GM21423 (cell line): ENCODE data around the gene EXOSC7.

Experiments used
- ATAC-seq: cut with Tn5 transposase; IDR thresholded peaks from one replicate; pipeline ENCODE4 v1.9.1; 2021; ENCODE audit warnings: mild to moderate bottlenecking, moderate library complexity; ENCODE audit not compliant: unreplicated experiment

The EXOSC7 gene

GRCh38 chr3:45021524-45022297 lies 45.7 kb downstream of the EXOSC7 start:
- ATAC-seq, result no peak

DNA sequence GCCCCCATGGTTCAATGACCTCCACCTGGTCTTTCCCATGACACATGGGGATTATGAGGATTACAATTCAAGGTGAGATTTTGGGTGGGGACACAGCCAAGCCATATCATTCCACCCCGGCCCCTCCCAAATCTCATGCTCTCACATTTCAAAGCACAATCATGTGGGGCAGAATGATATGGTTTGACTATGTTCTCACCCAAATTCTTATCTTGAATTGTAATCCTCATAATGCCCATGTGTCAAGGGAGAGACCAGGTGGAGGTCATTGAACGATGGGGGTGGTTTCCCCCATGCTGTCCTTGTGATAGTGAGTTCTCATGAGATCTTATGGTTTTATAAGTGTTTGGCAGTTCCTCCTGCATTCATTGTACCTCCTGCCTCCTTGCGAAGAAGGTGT lies 47.6 kb downstream of the EXOSC7 start:
- no peak for ATAC-seq

DNA sequence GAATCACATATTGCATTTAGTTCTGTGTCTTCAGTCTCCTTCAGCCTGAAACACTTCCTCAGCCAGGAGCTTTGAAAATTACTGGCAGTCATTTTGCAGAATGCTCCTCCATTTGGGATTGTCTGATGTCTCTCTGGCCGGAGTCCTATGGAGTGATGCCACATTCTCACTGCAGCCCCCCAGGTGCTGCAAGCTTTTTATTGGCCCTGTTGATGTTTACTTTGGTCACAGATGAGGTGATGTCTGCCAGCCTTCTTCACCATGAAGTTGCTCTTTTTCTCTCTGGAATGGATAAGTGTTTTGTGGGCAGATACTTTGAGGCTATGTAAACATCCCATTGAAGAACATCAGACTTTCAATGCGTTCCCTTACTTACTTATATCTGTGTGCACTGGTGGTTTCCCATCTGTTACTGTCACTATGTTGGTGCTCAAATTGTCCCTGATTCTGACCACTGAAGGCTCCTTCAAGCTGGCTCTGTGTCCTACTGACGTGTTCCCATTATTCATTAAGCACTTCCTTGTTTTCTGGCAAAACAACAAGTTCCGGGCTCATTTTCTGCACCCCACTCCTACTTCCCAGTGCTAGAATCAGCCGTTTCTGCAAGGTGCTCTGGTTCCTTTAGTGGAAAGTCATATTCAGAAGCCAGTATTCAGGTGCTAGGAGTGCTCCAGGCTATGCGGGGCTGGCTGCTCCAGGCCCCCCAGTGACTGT lies 48.7 kb downstream of the EXOSC7 start:
- ATAC-seq, result no peak

GRCh38 chr3:45026038-45026437 lies 50.0 kb downstream of the EXOSC7 start, which contains the start of gene CLEC3B:
Gene CLEC3B (plus strand): TSS chr3:45026303. CDS start chr3:45026363, 60 bp downstream.
- no peak for ATAC-seq

DNA sequence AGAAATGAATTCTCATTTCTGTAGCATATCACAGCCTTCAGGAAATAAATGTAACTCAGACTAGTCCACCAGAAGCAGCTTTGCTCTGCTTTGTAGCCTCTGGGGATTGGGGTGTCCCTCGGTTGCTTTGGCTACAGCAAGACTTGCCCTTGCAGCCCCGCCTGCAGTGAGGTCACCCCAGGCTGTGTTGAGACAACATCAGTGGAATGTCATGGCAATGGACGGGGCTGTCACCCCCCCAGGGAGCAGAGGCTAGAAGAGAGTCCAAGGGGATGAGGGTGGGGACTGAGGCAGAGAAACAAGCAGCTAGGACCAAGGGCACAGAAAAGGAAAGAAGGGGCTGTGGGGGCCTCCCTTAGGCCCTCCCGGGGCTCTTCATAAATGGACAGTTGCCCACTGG lies 50.9 kb downstream of the EXOSC7 start:
- no peak for ATAC-seq

DNA sequence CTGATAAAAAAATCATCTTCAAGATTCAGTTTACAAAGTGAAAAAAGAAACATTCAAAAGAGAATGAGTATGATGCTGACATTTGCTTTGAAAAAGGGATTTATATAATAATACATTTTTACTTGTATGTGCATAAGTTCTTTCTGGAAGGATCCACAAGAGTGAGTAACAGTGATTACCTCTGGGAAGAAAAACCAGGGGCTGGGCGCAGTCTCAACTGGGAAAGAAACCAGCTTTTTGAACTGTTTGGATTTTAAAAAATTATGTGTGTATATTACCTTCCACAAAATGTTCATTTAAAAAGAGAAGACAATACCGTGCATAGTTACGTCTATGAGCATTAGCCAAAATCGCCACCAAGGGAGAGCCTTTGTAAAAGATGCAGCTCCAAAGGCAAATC lies 51.4 kb downstream of the EXOSC7 start:
- ATAC-seq, result no peak

GRCh38 chr3:45029216-45029615 lies 53.2 kb downstream of the EXOSC7 start:
- ATAC-seq, result no peak

GRCh38 chr3:45029661-45030060 lies 53.6 kb downstream of the EXOSC7 start:
- no peak for ATAC-seq

- no peak for ATAC-seq
These were observed 55.5 kb downstream of the EXOSC7 start for GRCh38 chr3:45031531-45031930.

GRCh38 chr3:45032113-45032512 lies 56.1 kb downstream of the EXOSC7 start:
- ATAC-seq, result no peak

- ATAC-seq, result no peak
These were observed 57.7 kb downstream of the EXOSC7 start for GRCh38 chr3:45033791-45034190.

DNA sequence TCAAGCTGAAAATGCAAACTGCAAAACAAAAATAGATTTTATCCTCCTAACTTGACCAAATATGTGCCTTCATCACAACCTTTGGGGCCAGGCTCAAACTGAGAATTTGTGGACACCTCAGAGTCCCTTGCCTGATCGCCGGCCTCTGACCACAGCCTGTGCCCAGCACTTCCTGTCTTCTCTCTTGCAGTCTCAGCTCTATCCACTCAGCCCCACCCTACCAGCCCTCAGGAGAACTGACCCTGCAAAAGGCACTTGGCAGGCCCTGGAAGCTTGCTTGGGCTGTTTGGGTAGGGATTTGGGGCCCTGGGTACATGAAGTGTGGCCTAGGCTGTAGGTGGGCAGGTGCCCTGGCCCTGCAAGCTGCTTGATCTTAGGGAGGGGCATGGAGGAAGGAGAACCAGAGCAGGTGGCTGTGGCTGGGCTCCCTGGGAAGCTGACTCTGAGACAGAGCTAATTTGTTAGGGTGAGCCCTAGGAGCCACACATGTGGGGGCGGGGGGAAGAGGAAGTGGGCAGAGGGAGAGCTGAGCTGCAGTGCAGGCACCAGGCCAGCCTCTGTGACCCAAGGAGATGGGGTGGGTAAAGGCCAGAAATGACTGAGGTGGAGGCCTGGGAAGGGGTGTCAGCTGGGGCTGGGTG lies 58.7 kb downstream of the EXOSC7 start:
- peak; percentile 38 for ATAC-seq

DNA sequence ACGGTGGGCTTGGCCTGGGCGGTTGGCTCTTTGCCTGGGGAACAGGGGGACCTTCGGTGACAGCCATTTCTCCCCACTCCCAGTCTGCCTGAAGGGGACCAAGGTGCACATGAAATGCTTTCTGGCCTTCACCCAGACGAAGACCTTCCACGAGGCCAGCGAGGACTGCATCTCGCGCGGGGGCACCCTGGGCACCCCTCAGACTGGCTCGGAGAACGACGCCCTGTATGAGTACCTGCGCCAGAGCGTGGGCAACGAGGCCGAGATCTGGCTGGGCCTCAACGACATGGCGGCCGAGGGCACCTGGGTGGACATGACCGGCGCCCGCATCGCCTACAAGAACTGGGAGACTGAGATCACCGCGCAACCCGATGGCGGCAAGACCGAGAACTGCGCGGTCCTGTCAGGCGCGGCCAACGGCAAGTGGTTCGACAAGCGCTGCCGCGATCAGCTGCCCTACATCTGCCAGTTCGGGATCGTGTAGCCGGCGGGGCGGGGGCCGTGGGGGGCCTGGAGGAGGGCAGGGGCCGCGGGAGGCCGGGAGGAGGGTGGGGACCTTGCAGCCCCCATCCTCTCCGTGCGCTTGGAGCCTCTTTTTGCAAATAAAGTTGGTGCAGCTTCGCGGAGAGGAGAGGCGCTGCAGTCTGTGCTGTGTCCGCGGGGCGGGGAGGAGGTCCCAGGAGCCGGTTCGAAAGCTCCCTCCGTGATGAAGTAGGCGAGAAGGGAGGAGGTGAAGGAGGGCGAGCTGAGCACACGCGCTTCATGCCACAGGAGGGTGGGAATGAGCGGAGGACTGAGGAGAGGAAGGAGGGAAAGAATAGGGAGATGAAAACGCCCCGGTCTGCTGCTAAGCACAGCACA lies 59.6 kb downstream of the EXOSC7 start:
- no peak for ATAC-seq

GRCh38 chr3:45037720-45038455 lies 61.8 kb downstream of the EXOSC7 start:
- peak; percentile 48 for ATAC-seq

GRCh38 chr3:45041666-45042065 lies 65.6 kb downstream of the EXOSC7 start:
- ATAC-seq, result no peak

DNA sequence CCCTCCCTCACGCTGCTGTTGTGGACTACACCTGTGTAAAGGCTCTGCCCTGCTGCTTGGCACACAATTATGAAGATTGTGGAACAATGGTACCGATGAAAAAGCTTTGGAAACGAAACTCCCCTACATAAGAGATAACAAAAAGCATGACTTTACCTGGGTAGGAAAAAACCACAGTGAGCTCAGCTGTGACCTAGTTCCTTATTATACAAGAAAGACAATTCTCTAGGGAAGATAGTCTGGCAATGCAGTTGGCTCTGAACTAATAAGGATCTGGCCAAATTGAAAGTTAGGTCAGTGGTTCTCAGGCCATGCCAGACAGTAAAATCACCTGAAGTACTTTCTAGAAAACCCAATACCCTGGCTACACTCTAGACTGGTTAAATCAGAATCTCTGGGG lies 66.1 kb downstream of the EXOSC7 start:
- no peak for ATAC-seq

DNA sequence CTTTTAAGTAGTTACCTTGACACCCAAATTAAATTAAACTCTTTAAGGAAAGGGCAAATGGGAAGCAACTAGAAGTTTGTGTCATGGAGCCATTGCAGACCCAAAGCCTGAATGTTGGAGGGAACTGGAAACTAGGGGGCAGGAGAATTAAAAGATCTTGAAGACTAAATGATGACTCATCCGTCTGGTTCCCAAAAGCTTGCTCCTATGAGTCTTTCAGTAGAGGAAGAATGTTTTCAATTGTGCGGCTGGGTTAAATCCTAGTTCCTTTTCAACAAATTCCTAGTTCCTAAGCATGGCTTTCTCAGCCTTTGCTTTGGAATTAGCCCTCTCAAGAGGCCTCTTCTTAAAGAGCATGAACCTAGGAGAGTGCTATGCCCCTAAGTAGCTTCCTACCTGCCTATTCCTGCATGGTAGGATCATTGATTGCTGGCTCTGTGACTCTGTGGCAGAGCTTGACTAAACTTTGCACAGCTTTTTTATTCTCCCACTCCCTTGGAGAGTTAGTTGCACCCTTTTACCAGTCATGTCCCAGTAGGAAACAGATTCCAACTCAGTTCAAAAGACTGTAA lies 67.8 kb downstream of the EXOSC7 start:
- no peak for ATAC-seq

DNA sequence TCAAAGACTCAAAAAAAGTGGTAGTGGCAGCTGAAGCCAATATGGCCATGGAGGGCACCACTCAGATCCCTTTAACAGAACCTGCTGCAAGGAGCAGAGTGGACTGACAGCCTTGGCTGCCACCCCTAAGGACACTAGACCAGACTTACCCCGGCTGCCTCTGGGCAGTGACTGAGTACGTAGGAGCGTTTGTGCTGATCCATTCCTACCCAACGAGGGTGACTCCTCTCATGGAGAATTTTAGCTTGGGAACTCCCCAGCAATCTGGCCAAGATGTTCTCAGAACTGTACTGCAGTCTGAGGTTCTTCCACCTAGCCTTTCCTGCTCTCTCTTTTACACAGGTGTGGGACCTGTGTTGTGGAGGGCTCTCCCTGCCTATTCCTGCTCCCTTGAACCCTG lies 72.2 kb downstream of the EXOSC7 start:
- ATAC-seq, result no peak

GRCh38 chr3:45049807-45050206 lies 73.8 kb downstream of the EXOSC7 start:
- no peak for ATAC-seq

DNA sequence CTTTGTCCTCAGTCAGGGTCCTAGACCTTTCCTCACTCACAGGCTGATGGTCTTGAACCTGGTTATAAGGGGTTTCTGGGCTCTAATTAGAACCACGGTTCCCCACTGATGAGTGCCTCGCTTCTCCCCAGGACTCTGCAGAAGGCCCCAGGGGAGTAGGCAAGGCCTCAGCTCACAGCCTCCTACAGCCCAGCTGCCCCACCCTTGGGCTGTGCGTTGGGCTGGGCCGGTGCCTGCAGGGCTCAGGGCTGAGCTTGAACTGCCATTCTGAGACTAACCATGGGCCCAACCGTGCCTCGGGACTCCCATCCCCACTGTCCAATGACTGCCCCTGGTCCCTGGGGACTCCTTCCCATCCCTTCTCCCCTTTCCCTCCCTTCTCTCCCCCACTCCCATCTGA lies 75.6 kb downstream of the EXOSC7 start:
- no peak for ATAC-seq
